GM12872 (cell line): Measurements from ENCODE around the gene BRD3.

ENCODE experiments used
- TF ChIP-seq, protein P1 (sequence below): IDR thresholded peaks from 3 replicates; pipeline ENCODE4 v1.5.1; 2011; ENCODE audit warnings: low read depth, mild to moderate bottlenecking, low read length, moderate library complexity; ENCODE audit not compliant: insufficient read depth

Gene BRD3

DNA sequence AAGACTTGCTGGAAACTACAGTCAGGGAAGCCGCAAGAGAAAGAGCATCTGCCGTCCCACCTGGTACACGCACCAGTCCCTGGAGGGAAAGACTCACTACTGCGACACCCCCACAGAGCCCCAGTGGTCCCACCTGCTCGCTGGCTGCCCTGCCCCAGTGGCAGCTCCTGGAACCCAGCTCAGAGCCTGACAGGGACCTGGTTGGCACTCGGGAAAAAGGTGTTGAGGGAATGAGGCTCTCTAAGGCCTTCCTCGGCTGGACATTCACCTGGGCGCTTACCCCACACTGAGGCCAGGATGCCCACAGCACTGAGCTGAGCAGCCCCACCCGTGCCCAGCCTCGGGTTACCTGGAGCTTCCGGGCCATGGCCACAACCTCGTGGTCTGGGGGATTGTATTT, 22.9 kb downstream of the BRD3 start:
- TF ChIP-seq, protein P1, sequence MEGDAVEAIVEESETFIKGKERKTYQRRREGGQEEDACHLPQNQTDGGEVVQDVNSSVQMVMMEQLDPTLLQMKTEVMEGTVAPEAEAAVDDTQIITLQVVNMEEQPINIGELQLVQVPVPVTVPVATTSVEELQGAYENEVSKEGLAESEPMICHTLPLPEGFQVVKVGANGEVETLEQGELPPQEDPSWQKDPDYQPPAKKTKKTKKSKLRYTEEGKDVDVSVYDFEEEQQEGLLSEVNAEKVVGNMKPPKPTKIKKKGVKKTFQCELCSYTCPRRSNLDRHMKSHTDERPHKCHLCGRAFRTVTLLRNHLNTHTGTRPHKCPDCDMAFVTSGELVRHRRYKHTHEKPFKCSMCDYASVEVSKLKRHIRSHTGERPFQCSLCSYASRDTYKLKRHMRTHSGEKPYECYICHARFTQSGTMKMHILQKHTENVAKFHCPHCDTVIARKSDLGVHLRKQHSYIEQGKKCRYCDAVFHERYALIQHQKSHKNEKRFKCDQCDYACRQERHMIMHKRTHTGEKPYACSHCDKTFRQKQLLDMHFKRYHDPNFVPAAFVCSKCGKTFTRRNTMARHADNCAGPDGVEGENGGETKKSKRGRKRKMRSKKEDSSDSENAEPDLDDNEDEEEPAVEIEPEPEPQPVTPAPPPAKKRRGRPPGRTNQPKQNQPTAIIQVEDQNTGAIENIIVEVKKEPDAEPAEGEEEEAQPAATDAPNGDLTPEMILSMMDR: no peak

- TF ChIP-seq, protein P1: no peak
Observed at GRCh38 chr9:134043531-134043988, 24.3 kb downstream of the BRD3 start.

- TF ChIP-seq, protein P1: no peak
Observed at GRCh38 chr9:134041649-134041962, 26.2 kb downstream of the BRD3 start.

DNA sequence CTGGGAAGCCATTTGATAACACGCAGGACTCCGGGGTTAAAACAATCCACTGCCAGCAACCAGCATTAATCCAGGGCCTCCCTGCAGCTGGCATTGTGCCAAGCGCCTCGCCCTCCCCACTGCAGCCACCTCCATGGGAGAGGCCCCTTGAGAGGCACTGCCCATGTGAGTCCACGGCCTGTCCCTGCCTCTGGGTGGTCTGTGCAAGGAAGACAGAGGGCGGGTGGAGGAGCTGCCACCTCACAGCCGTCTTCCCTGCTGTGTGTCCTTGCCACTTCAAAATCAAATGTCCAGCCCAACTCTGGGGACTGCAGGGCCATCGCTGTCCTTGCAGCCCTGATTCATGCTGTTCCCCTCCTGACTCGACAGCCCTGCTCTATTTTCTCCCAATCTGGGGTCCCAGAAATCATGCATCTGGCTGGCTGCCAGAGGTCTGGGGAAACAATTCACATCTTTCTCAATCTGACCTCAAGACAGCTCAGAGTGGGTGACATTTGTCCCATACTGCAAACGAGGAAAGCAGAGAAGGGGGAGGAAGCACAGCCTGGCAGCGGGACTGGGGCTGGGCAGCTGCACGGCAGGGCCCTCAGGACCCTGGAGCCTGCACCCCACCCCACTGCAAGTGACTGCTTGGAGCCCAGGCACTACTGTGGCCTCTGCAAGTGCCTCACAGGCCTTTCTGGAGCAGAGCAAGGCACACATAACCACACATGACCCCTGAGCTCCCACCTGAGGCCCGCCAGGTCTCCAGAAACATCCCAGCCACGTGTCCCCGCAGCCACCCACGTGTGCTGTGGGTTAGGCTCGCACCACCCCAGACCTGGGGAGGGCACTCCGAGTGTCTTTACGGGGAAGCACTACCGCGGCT, 26.8 kb downstream of the BRD3 start:
- TF ChIP-seq, protein P1: no peak

DNA sequence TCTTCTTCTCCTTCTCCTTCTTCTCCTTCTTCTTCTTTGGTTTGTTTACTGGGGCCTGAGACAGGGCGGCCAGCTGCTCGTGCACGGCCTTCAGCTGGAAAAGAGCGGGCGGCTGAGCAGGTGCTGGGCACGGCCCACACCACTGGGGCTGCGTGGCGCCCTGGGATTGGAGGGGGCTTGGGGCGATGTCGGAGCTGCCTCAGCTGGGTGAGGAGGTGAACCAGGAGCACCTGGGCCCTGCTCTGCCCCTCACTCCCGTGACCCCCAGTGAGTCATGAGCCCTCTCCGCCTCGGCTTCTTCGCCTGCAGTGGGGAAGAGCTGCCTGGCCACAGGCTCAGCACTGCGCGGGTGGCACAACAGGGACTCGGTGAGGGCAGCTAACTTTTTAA, 27.7 kb downstream of the BRD3 start:
- TF ChIP-seq, protein P1: no peak

DNA sequence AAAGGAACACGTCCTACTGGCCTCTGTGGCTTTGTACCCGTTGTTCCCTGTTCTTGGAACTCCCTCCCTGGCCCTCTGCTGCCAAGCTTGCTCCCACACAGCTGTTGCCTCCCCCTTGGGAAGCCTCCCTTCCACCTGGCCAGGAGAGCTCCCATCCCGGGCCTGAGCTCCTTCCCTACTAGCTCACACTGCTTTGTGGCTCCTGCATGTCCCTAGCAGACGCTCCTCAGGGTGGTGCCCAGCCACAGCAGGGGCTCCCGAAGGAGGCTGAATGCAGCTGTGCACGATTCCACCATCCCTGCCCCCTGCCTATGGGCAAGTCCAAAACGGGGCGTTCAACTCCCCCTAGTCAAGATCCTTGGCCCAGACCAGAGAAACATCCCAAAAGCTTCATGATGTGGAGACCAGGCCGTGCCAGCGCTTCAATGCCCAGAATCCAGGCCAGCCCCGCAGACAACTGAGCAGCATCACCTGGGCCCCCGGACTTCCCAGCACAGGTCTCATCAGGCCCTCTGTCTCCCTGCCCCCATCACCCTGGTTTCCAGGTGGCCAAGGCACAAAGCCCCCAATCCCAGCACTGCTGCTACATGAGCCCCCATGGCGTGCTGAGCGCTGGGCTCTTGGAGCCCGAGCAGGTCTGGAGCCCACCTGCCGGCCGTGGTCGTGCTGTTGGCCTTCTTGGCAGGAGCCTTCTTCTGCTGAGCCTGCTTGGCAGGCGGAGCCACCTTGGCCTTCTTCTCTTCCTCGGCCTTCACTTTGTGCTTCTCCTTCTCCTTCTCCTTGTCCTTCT, 28.2 kb downstream of the BRD3 start:
- TF ChIP-seq, protein P1: no peak

DNA sequence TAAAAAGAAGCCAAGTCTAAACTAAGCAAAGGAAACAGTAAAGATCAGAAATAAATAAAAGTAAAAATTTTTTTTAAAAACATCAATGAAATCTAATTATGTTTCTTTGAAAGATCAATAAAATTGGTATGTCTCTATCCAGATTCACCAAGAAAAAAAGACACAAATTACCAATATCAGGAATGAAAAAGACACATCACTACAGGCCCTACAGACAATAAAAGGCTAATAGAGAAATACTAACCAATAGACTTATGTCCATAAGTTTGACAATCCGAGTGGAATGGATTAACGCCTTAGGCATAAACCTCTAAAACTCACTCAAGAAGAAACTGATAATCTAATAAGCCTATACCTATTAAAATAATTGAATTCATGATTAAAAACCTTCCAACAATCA, 30.2 kb downstream of the BRD3 start:
- TF ChIP-seq, protein P1: no peak
